B cell (primary cell): ENCODE data around the gene CELF2. TPM values are rescaled to one million over a fixed set of nuclear protein-coding genes. Genes with fewer than 3 reads are reported as not detected.

Source experiments
- ATAC-seq: fragments of 200-7000 bp; cut with Tn5 transposase; one replicate; pipeline ENCODE4 v1.10.0; 2021; ENCODE audit warnings: low read depth, mild to moderate bottlenecking, moderate number of reproducible peaks, moderate library complexity
- CTCF ChIA-PET: fragments of 350-600 bp; sonication (Branson Sonifier 250); formaldehyde crosslinking; loops from one replicate; lab custom pipeline; 2021; ENCODE audit warnings: antibody characterized with exemption, inconsistent platforms; lab: Charles Lee
- POLR2A ChIA-PET: fragments of 350-600 bp; sonication (Branson Sonifier 250); formaldehyde crosslinking; loops from one replicate; lab custom pipeline; 2021; ENCODE audit warnings: antibody characterized with exemption; lab: Charles Lee
- DNase-seq: peaks from one replicate; pipeline ENCODE4 v3.0.0; 2013
- H2AFZ ChIP-seq: 2 replicates; pipeline ENCODE4 v1.6.1; 2012; ENCODE audit warnings: mild to moderate bottlenecking, low read depth, low read length; ENCODE audit not compliant: insufficient read depth, poor library complexity, severe bottlenecking
- H3K27ac ChIP-seq, 2 donors: 1 replicate in 1 of 2; 2 replicates in 1 of 2; pipeline ENCODE4 v1.5.1; 2012 to 2013; ENCODE audit warnings: low read length in 2 of 2, mild to moderate bottlenecking in 2 of 2, moderate library complexity in 1 of 2
- H3K27me3 ChIP-seq, 4 experiments: fragments of 200-600 bp in 1 of 4; sonication (generic) in 1 of 4; replicated peaks in 1 of 4; 1 replicate in 2 of 4; 2 replicates in 2 of 4; pipeline versions ENCODE4 v1.6.1 to v1.7.0; 2013 to 2016; ENCODE audit warnings: low read length in 3 of 4, mild to moderate bottlenecking in 2 of 4, mixed read lengths in 1 of 4, moderate library complexity in 1 of 4; ENCODE audit not compliant: insufficient read depth in 4 of 4, control insufficient read depth in 3 of 4; ENCODE audit errors: control extremely low read depth in 1 of 4
- H3K36me3 ChIP-seq, 2 experiments: replicated peaks in 1 of 2; 1 replicate in 1 of 2; 2 replicates in 1 of 2; pipeline versions ENCODE4 v1.6.1 to v1.7.1; 2013; ENCODE audit warnings: low read length in 1 of 2; ENCODE audit not compliant: insufficient read depth in 2 of 2, control insufficient read depth in 1 of 2; ENCODE audit errors: control extremely low read depth in 1 of 2, extremely low read depth in 1 of 2
- H3K4me1 ChIP-seq, 2 donors: fragments of 200-600 bp in 1 of 2; sonication (generic) in 1 of 2; 1 replicate in 1 of 2; 2 replicates in 1 of 2; pipeline versions ENCODE4 v1.5.1 to v1.6.1; 2013 to 2017; ENCODE audit warnings: low read length in 2 of 2; ENCODE audit not compliant: control insufficient read depth in 2 of 2, insufficient read depth in 2 of 2
- H3K4me2 ChIP-seq: replicated peaks from 2 replicates; pipeline ENCODE3; 2012; ENCODE audit warnings: mild to moderate bottlenecking, low read depth, low read length; ENCODE audit not compliant: poor library complexity, severe bottlenecking
- H3K4me3 ChIP-seq, 5 experiments: fragments of 200-600 bp in 1 of 5; sonication (generic) in 1 of 5; 1 replicate in 3 of 5; 2 replicates in 2 of 5; pipeline versions ENCODE4 v1.5.1 to v1.7.0; 2011 to 2016; ENCODE audit warnings: low read length in 4 of 5, mild to moderate bottlenecking in 4 of 5, low read depth in 2 of 5, control low read depth in 1 of 5, moderate library complexity in 1 of 5; ENCODE audit not compliant: insufficient read depth in 1 of 5; ENCODE audit errors: control extremely low read depth in 1 of 5, extremely low read depth in 1 of 5
- H3K79me2 ChIP-seq: fragments of 200-600 bp; sonication (generic); one replicate; pipeline ENCODE4 v1.6.0; 2016; ENCODE audit warnings: low read length; ENCODE audit not compliant: control insufficient read depth, insufficient read depth
- H3K9ac ChIP-seq: fragments of 200-600 bp; sonication (generic); 2 replicates; pipeline ENCODE4 v1.6.1; 2017; ENCODE audit warnings: mild to moderate bottlenecking, low read length, moderate library complexity
- H3K9me3 ChIP-seq, 3 donors: one replicate each; pipeline versions ENCODE4 v1.6.1 to v1.7.1; 2013; ENCODE audit warnings: low read length in 2 of 3; ENCODE audit not compliant: control insufficient read depth in 2 of 3, insufficient read depth in 1 of 3; ENCODE audit errors: control extremely low read depth in 1 of 3
- H4K20me1 ChIP-seq: 2 replicates; pipeline ENCODE4 v1.6.0; 2012; ENCODE audit warnings: mild to moderate bottlenecking, low read length; ENCODE audit not compliant: insufficient read depth, control insufficient read depth, poor library complexity, severe bottlenecking
- H3K27ac Mint-ChIP-seq: one replicate; pipeline ENCODE4 v1.8.0; 2021; ENCODE audit warnings: mixed read lengths
- H3K27me3 Mint-ChIP-seq: one replicate; pipeline ENCODE4 v1.8.0; 2021; ENCODE audit warnings: mixed read lengths
- H3K4me1 Mint-ChIP-seq: one replicate; pipeline ENCODE4 v1.8.0; 2021; ENCODE audit warnings: mixed read lengths
- H3K4me3 Mint-ChIP-seq: one replicate; pipeline ENCODE4 v1.8.0; 2021; ENCODE audit warnings: mixed read lengths
- H3K9me3 Mint-ChIP-seq: one replicate; pipeline ENCODE4 v1.8.0; 2022; ENCODE audit warnings: mixed read lengths; ENCODE audit not compliant: insufficient read depth
- EZH2 ChIP-seq: IDR thresholded peaks from 2 replicates; pipeline ENCODE4 v1.6.1; 2012; ENCODE audit warnings: borderline replicate concordance, low read depth, mild to moderate bottlenecking, moderate library complexity, low read length; ENCODE audit not compliant: insufficient read depth, poor library complexity, severe bottlenecking
- WGBS: methylation state at CpG from one replicate; pipeline ENCODE4 v1.1.5; 2013; ENCODE audit warnings: missing lambda C conversion rate; ENCODE audit not compliant: insufficient coverage; 5-methylcytosine and 5-hydroxymethylcytosine counted together
- intact Hi-C: fragments of 100-400 bp; cut with micrococcal nuclease; formaldehyde crosslinking; loops from one replicate; pipeline ENCODE4 v1.10.0; 2022
- polyA plus RNA-seq: library from polyadenylated mRNA; depleted of rRNA; stranded (reverse); fragments of >200 nt; gene quantifications from 2 replicates; pipeline ENCODE4 v1.2.3, GENCODE V29; 2012
- total RNA-seq, 2 donors: library from RNA; stranded (reverse); fragments of 120-200 nt in 1 of 2; gene quantifications; 1 replicate in 1 of 2; 2 replicates in 1 of 2; pipeline versions ENCODE4 v1.2.3 to v1.2.4, GENCODE V29; 2013 to 2022
- TF ChIP-seq, protein P1 (sequence below): fragments of 200-600 bp; IDR thresholded peaks from one replicate; pipeline ENCODE4 v1.8.0; 2022; ENCODE audit warnings: antibody characterized with exemption, mild to moderate bottlenecking

CELF2 gene
- total and polyA plus RNA-seq, 2 donors (not counting 1 experiment from before 2014, with no cell fraction given) = 59.5 to 112 TPM

DNA sequence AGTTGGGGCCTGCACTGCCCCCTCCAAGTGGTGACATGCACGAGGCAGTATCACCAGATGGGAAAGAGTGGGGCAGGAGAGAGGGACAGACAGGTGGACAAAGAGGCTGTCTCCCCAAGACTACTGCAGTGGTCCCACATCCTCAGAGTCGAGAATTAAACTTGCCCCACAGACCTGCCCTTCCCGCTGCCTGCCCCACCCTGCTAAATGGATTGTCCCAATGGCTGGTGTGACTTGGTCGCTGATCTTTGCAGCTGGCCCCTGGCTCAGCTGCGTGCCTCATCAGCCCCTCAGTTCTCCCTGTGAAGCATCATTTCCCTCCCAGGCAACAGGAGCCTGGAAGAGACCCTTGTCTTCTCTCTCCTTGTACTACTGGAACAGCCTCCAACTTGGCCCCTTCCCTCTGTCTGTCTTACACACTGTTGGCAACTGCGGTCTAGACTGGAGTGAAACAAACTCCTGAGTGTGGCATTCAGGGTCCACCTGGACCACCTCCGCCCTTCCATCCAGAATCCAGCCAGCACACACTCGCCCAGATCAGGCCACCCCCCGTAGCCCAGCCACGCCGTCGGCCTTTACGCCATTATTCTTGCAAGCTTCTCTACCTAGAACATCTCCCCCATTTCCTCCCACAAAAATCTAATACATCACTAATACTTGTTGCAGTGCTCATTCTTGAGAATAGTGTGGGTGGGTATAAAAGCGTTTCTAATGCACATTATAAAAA lies 275.1 kb downstream of the CELF2 start:
- Mint-ChIP-seq H3K4me3 (no peak overlapping the region), H3K27ac (peak overlapping the region; percentile 37), H3K9me3 (no peaks in the 10 kb centered on the region), H3K27me3 (no peaks in the 10 kb centered on the region), H3K4me1 (no peaks in the 10 kb centered on the region)
- WGBS = 86% methylated on average over 7 of the region's 14 CpGs
- Histone ChIP-seq H3K9ac (no peak overlapping the region), H3K27me3 (no peaks in the 10 kb centered on the region), H3K4me2 (no peak overlapping the region), H3K79me2 (peaks cover 29% of the 10 kb centered on the region), H3K4me1 (no peaks in the 10 kb centered on the region), H2AFZ (no peak overlapping the region), H3K27ac (no peak overlapping the region), H3K36me3 (peaks cover 22 to 98% of the 10 kb centered on the region in 2 experiments), H4K20me1 (peaks cover 70% of the 10 kb centered on the region), H3K4me3 (no peak overlapping the region), H3K9me3 (no peaks in the 10 kb centered on the region)
- TF ChIP-seq, protein P1, sequence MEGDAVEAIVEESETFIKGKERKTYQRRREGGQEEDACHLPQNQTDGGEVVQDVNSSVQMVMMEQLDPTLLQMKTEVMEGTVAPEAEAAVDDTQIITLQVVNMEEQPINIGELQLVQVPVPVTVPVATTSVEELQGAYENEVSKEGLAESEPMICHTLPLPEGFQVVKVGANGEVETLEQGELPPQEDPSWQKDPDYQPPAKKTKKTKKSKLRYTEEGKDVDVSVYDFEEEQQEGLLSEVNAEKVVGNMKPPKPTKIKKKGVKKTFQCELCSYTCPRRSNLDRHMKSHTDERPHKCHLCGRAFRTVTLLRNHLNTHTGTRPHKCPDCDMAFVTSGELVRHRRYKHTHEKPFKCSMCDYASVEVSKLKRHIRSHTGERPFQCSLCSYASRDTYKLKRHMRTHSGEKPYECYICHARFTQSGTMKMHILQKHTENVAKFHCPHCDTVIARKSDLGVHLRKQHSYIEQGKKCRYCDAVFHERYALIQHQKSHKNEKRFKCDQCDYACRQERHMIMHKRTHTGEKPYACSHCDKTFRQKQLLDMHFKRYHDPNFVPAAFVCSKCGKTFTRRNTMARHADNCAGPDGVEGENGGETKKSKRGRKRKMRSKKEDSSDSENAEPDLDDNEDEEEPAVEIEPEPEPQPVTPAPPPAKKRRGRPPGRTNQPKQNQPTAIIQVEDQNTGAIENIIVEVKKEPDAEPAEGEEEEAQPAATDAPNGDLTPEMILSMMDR = no peak
- TF ChIP-seq EZH2 = no peak
- ChIA-PET CTCF (no interaction called here), POLR2A (no interaction called here)
- no peak for DNase-seq
- intact Hi-C loops = no loop called here
- ATAC-seq = no peak

DNA sequence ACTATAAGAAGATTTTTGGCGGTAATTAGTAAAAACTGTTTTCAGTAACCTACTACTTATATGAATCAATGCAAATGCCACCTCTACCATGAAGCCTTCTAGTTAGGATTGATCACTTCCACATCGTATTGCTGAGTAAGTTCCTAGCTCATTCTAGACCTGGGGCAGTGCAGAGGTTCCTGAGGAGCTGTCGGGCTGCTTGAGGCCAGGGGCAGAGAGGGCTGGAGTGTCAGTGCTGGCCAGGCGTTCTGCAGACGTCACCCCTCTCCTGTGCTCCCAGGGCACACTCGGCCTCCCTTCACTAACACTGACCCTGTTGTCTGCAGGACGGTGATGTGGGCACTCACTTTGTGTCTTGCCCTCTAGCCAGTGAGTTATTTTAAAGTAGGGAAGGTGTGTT lies 275.7 kb downstream of the CELF2 start:
- Mint-ChIP-seq H3K27me3 (no peaks in the 10 kb centered on the region), H3K27ac (no peak overlapping the region), H3K9me3 (no peaks in the 10 kb centered on the region), H3K4me1 (no peaks in the 10 kb centered on the region), H3K4me3 (no peak overlapping the region)
- CTCF ChIA-PET = no interaction called here
- Histone ChIP-seq H3K27ac (no peak overlapping the region), H3K9me3 (no peaks in the 10 kb centered on the region), H3K9ac (no peak overlapping the region), H3K27me3 (no peaks in the 10 kb centered on the region), H4K20me1 (peaks cover 70% of the 10 kb centered on the region), H3K4me3 (no peak overlapping the region), H3K4me2 (no peak overlapping the region), H3K79me2 (peaks cover 27% of the 10 kb centered on the region), H3K4me1 (no peaks in the 10 kb centered on the region), H3K36me3 (peaks cover 25 to 97% of the 10 kb centered on the region in 2 experiments), H2AFZ (no peak overlapping the region)
- POLR2A ChIA-PET = no interaction called here
- intact Hi-C loops = no loop called here
- ATAC-seq (no peak), DNase-seq (no peak)
- WGBS = 82% methylated on average over 3 of the region's 7 CpGs
- TF ChIP-seq, protein P1 = no peak
- no peak for TF ChIP-seq EZH2
